H1 (cell line): ENCODE data around the gene SMAD7.

Source experiments
- CTCF ChIP-seq, 3 experiments: IDR thresholded peaks; 1 replicate in 2 of 3; 2 replicates in 1 of 3; pipeline versions ENCODE4 v1.5.1 to v1.6.1; 2011; ENCODE audit warnings: low read length in 3 of 3, mild to moderate bottlenecking in 3 of 3, inconsistent platforms in 2 of 3, low read depth in 1 of 3, moderate library complexity in 1 of 3; ENCODE audit not compliant: insufficient read depth in 1 of 3; ENCODE audit errors: control extremely low read depth in 1 of 3
- EP300 ChIP-seq, 2 experiments: IDR thresholded peaks; 1 replicate in 1 of 2; 2 replicates in 1 of 2; pipeline ENCODE4 v1.6.1; 2011 to 2012; ENCODE audit warnings: low read depth in 2 of 2, low read length in 2 of 2, mild to moderate bottlenecking in 2 of 2, borderline replicate concordance in 1 of 2, inconsistent platforms in 1 of 2, moderate library complexity in 1 of 2
- MAX ChIP-seq: IDR thresholded peaks from 2 replicates; pipeline ENCODE4 v1.6.1; 2012; ENCODE audit warnings: inconsistent platforms
- POLR2A ChIP-seq, 2 experiments: IDR thresholded peaks; 1 replicate in 1 of 2; 2 replicates in 1 of 2; pipeline ENCODE4 v1.6.1; 2011; ENCODE audit warnings: low read depth in 2 of 2, low read length in 2 of 2, mild to moderate bottlenecking in 2 of 2; ENCODE audit errors: control extremely low read depth in 1 of 2
- POLR2AphosphoS5 ChIP-seq: IDR thresholded peaks from 2 replicates; pipeline ENCODE4 v1.6.1; 2011; ENCODE audit warnings: low read depth, low read length
- RBBP5 ChIP-seq: IDR thresholded peaks from 2 replicates; pipeline ENCODE4 v1.7.1; 2012; ENCODE audit warnings: low read depth, mild to moderate bottlenecking, inconsistent platforms, low read length, moderate library complexity, borderline replicate concordance
- SUZ12 ChIP-seq: fragments of 200-600 bp; sonication (generic); IDR thresholded peaks from 2 replicates; pipeline ENCODE4 v1.6.1; 2012; ENCODE audit warnings: mild to moderate bottlenecking, inconsistent platforms, low read length, moderate library complexity, mixed read lengths
- USF2 ChIP-seq: IDR thresholded peaks from 2 replicates; pipeline ENCODE4 v1.6.1; 2011; ENCODE audit warnings: low read length, improper control_type of control experiment
- YY1 ChIP-seq: IDR thresholded peaks from 2 replicates; pipeline ENCODE4 v1.6.1; 2011; ENCODE audit warnings: low read depth, mild to moderate bottlenecking, low read length

- TF ChIP-seq POLR2AphosphoS5, result no peak
- no peak for TF ChIP-seq CTCF (IDR thresholded peaks at IDR 0.05; ENCODE audit: control extremely low read depth in 1 of 3, insufficient read depth in 1 of 3, low read depth in 1 of 3, low read length in 3 of 3)
- no peak for TF ChIP-seq POLR2A (IDR thresholded peaks at IDR 0.05; ENCODE audit: control extremely low read depth in 1 of 2, low read depth in 2 of 2, low read length in 2 of 2)
- no peak for TF ChIP-seq SUZ12
- no peak for TF ChIP-seq EP300 (IDR thresholded peaks at IDR 0.05; ENCODE audit: borderline replicate concordance in 1 of 2, low read depth in 2 of 2, low read length in 2 of 2)
- no peak for TF ChIP-seq USF2
- TF ChIP-seq MAX, result no peak
- no peak for TF ChIP-seq RBBP5
- TF ChIP-seq YY1, result no peak
Observed at GRCh38 chr18:48987821-48988220, 37.1 kb upstream of the SMAD7 start.
